Hepatic stellate cell (primary cell): ENCODE results near the gene CPAMD8.

Source experiments
- DNase-seq: peaks from one replicate; pipeline ENCODE4 v3.0.0; 2011; ENCODE audit warnings: low spot score

The CPAMD8 gene

DNA sequence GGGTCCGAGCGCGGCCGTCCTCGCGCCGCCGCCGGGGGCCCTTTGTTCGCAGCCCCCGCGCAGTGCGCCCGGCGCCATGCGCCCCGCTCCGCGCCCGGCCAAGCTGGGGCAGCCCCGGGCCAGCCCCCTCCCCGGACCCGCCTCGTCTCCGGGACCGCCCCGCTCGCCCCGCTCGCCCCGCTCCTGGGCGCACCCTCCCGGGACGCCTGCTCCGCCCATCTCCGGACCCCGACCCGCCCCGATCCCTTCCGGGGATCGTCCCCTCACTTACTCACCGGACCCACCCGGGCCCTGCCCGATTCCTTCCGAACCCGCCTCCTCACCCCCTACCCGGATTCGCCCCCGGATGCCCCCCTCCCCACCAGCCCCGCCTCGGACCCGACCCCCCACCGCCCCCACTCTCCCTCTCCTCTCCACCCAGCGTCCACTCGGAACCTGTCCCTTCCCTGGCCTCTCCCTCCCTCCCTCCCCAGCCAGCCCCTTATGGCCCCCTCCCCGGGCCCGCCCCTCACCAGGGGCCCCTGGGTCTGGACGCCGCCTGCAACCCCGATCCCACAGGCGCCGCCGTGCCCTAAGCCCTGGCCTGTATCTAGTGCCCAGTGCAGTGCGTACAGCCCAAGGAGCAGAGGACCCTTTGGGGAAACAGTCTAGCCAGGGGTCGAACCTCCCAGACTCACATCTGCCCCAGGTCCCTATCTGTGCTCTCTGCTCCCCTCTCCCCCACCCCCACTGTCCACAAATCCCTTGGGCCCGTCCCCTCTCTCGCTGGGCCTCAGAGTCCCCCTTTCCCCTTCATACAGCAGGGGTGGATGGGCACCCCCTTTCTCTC, at the start of gene CPAMD8:
CPAMD8 (minus strand) TSS at position 105 of the 829 bp plus-strand sequence. CDS start 168 bp downstream, outside the sequence.
- no peak for DNase-seq

GRCh38 chr19:17075864-17076542, 49.4 kb upstream of the CPAMD8 start:
- peak; percentile 51 for DNase-seq

- peak; percentile 97 for DNase-seq
These were observed 48.6 kb upstream of the CPAMD8 start, which contains the start of the genes HAUS8 and MYO9B for GRCh38 chr19:17075035-17075863. Gene HAUS8 (minus strand): TSS chr19:17075452. CDS start chr19:17075422, 30 bp downstream. Gene MYO9B (plus strand): TSS chr19:17075777. CDS start chr19:17101718, 25,941 bp downstream.

GRCh38 chr19:17074634-17075034, 48.0 kb upstream of the CPAMD8 start:
- no peak for DNase-seq

GRCh38 chr19:17073869-17074633, 47.4 kb upstream of the CPAMD8 start:
- peak; percentile 34 for DNase-seq

DNA sequence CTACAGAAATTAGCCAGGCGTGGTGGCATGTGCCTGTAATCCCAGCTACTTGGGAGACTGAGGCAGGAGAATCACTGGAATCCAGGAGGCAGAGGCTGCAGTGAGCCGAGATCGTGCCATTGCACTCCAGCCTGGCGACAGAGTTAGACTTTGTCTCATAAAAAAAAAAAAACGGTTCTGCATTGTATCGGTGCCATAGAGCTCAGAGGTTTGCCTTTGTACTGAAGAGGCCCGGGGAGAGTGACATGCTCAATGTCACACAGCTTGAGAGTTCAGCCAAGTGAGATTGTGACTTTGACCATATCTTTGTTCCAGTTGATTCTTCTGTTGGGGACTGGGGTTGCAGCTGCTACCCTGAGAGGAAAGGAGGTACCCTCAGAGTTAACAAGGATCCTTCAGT, 44.3 kb upstream of the CPAMD8 start:
- no peak for DNase-seq

DNA sequence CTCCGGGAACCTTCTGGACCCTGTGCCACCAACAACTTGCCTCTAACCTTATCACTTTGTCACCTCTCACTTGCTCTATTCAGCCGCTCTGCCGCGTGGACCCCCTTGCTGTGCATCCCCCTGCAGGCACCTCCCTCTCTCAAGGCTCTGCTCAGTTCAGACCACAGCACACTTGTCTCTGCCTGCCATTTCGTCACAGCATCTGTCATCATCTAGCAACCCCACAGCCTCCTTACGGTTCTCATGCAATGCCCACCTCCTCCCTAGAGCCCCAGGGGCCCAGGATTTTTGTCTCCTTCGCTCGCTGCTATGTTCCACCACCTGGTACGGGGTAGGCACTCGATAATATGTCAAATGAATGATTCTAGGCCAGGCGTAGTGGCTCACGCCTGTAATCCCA, 43.8 kb upstream of the CPAMD8 start:
- no peak for DNase-seq

GRCh38 chr19:17069193-17069592, 42.6 kb upstream of the CPAMD8 start:
- DNase-seq: no peak

GRCh38 chr19:17063428-17063827, 36.8 kb upstream of the CPAMD8 start:
- DNase-seq: no peak

GRCh38 chr19:17061691-17062090, 35.1 kb upstream of the CPAMD8 start:
- no peak for DNase-seq

DNA sequence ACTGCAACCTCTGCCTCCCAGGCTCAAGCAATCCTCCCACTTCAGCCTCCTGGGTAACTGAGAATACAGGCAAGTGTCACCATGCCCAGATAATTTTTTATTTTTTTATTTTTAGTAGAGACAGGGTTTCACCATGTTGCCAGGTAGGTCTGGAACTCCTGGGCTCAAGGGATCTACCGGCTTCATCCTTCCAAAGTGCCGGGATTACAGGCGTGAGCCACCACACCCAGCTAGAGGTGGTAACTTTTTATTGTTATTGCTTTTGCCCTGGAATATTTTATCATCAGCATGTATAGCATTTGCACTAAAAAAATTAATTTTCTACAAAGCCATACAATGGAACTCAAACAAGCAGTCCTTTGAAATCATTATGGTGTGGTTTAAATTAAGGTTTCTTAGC, 34.6 kb upstream of the CPAMD8 start:
- DNase-seq: no peak

GRCh38 chr19:17060802-17061201, 34.2 kb upstream of the CPAMD8 start:
- DNase-seq: no peak

GRCh38 chr19:17058236-17058635, 31.6 kb upstream of the CPAMD8 start:
- DNase-seq: no peak

DNA sequence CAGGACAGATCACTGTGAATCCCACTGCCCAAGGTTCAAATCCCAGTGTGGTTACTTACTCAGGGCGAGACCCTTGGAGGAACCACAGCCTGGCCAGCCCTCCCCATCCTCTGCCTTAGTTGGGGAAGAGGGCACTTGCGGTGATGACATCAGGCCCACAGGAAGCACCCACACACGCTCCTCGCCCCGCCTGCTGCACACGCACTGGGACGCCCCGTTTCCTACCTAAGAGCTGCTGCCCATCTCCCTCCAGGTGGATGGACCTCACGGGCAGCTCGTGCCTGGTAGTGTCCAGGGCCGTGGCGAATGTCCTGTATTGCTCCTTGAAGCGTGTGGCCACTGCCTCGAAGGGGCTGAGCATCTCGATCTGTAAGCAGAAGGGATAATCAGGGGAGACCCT, 29.0 kb upstream of the CPAMD8 start:
- DNase-seq: no peak

GRCh38 chr19:17054746-17055145, 28.1 kb upstream of the CPAMD8 start:
- no peak for DNase-seq

DNA sequence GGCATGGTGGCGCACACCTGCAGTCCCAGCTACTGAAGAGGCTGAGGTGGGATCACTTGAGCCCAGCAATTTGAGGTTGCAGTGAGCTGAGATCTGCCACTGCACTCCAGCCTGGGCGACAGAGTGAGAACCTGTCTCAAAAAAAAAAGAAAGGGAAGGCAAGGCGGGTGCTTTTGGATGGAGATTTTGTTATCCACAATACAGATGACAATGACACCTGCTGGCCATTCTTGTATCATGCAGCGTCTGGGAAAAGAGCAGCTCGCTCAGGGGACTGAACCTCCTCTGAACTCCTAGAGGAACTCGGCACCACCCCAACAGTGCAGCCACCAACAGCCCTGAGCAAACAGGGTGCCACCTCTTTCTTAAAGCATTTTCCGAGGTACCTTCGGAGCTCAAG, 25.8 kb upstream of the CPAMD8 start:
- DNase-seq: peak; percentile 59

DNA sequence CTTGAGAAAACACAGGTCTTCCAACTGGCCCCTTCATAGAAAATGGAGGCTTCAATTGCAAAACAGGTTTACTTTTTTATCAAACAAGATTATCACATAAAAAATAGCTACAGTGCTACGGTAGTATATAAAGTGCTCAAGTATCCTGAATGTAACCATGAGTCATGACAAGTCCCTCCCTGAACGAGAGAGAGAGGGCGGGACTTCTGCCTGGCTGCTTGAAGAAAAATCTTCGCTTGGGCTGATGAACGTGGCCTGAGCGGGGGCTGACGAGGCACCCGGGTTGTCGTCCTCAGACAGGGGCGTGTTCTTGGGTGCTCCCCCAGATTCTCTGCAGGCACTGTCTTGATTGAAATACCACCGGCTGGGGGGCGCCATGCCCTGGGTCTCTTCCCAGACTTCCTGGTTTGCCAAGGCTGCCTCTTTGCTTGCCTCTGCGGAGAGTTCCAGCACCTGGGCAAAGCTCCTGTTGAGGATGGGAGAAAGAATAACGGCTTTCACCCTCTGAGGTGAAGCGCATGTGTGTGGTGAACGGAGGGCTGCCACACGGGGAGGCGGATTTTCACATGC, 23.2 kb upstream of the CPAMD8 start:
- DNase-seq: peak; percentile 64

GRCh38 chr19:17048885-17049453, 22.4 kb upstream of the CPAMD8 start:
- DNase-seq: no peak

GRCh38 chr19:17045907-17046502, 19.4 kb upstream of the CPAMD8 start:
- no peak for DNase-seq

DNA sequence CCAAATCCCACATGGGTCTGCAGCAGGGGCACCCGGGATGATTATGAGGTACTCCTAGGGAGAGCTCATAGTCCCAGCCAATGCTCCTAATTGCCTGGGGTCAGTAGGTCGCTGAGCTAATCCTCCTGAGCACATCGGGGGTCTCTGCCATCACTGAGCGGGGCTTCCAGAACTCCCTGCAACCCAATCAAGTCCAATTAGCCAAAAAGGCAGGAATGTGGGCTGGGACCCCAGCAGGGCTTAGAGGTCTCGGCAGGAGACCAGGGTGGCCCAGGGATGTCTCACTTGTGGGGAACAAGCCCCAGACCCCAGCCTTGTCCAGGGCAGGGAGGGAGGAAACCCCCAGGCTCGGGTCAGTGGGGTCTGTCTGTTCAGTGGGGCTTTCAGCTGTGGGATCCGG, 17.1 kb upstream of the CPAMD8 start:
- DNase-seq: no peak
